Measurements from ENCODE around the gene NEU1.
"Not testable (repeated sequence)": the region's sequence is repeated elsewhere in the genome, so short reads cannot be mapped to it uniquely, and the experiment has no call there.

Gene NEU1

DNA sequence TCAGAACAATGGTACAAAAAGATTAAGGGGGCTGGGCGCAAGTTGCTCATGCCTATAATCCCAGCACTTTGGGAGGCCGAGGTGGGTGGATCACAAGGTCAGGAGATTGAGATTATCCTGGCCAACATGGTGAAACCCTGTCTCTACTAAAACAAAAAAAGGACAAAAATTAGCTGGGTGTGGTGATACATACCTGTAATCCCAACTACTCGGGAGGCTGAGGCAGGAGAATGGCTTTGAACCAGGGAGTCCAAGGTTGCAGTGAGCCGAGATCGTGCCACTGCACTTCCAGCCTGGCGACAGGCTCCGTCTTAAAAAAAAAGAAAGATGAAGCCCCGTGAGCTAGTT is 22.9 kb downstream of the NEU1 start:
- H3K27me3 ChIP-seq (ENCODE audit: insufficient read depth, low read length); H3K27ac ChIP-seq (ENCODE audit: low read depth, low read length); H3K4me3 ChIP-seq (ENCODE audit: low read depth, low read length); H2AFZ ChIP-seq (ENCODE audit: low read length, unreplicated experiment): not testable (repeated sequence)
- Histone ChIP-seq H3K79me2 (ENCODE audit: control insufficient read depth, insufficient read depth, low read length, unreplicated experiment) (peaks cover 33% of the 10 kb centered on the region), H3K4me1 (ENCODE audit: control insufficient read depth, insufficient read depth, low read length, unreplicated experiment) (peaks cover 11% of the 10 kb centered on the region), H3K36me3 (ENCODE audit: insufficient read depth, low read length) (peaks cover 43% of the 10 kb centered on the region)

GRCh38 chr6:31838968-31839367 is 23.7 kb downstream of the NEU1 start:
- H2AFZ ChIP-seq (ENCODE audit: low read length, unreplicated experiment) = no peak overlapping the region
- no peaks in the 10 kb centered on the region for H3K27me3 ChIP-seq (ENCODE audit: insufficient read depth, low read length)
- H3K27ac ChIP-seq (ENCODE audit: low read depth, low read length) = no peak overlapping the region
- peaks cover 11% of the 10 kb centered on the region for H3K4me1 ChIP-seq (ENCODE audit: control insufficient read depth, insufficient read depth, low read length, unreplicated experiment)
- H3K36me3 ChIP-seq (ENCODE audit: insufficient read depth, low read length) = peaks cover 43% of the 10 kb centered on the region
- peaks cover 35% of the 10 kb centered on the region for H3K79me2 ChIP-seq (ENCODE audit: control insufficient read depth, insufficient read depth, low read length, unreplicated experiment)
- peak overlapping the region; percentile 97; the same call in 1 of the 2 replicates for H3K4me3 ChIP-seq (ENCODE audit: low read depth, low read length)

GRCh38 chr6:31838114-31838553 is 24.5 kb downstream of the NEU1 start:
- H3K27me3 ChIP-seq (ENCODE audit: insufficient read depth, low read length); H2AFZ ChIP-seq (ENCODE audit: low read length, unreplicated experiment); H3K27ac ChIP-seq (ENCODE audit: low read depth, low read length): not testable (repeated sequence)
- H3K4me1 ChIP-seq (ENCODE audit: control insufficient read depth, insufficient read depth, low read length, unreplicated experiment) = peaks cover 11% of the 10 kb centered on the region
- H3K4me3 ChIP-seq (ENCODE audit: low read depth, low read length) = peak overlapping the region; percentile 97
- H3K79me2 ChIP-seq (ENCODE audit: control insufficient read depth, insufficient read depth, low read length, unreplicated experiment) = peaks cover 35% of the 10 kb centered on the region
- peaks cover 43% of the 10 kb centered on the region for H3K36me3 ChIP-seq (ENCODE audit: insufficient read depth, low read length)

DNA sequence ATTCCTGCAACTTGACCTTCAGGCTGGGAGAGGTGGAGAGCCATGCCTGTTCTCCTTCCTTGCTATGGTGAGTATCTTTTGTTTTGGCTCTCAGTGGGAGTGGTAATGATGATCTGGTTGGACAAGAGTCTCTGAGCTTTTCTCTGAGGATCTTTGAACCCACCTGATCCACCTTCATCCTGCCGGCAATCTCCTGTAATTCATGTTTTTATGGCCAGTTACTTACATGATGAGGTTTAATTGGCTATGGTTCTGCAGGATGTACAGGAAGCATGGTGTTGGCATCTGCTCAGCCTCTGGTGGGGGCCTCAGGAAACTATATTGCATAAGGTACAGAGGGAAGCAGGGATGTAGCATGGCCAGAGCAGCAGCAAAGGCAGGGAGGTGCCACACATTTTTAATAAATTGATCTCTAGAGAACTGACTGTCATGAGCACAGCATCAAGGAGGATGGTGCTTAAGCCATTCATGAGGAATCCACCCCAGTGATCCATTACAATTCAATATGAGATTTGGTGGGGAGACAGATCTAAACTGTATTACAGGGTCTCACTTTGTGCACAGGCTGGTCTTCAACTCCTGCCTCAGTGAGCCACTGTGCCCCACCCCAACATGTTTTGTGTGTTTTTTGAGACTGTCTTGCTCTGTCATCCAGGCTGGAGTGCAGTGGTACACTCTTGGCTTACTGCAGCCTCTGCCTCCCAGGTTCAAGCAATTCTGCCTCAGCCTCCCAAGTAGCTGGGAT is 25.1 kb downstream of the NEU1 start:
- no peak overlapping the region for H2AFZ ChIP-seq (ENCODE audit: low read length, unreplicated experiment)
- peak overlapping the region; percentile 97 for H3K4me3 ChIP-seq (ENCODE audit: low read depth, low read length)
- peaks cover 11% of the 10 kb centered on the region for H3K4me1 ChIP-seq (ENCODE audit: control insufficient read depth, insufficient read depth, low read length, unreplicated experiment)
- H3K27ac ChIP-seq (ENCODE audit: low read depth, low read length) = peak overlapping the region; percentile 74; the same call in 1 of the 2 replicates
- H3K27me3 ChIP-seq (ENCODE audit: insufficient read depth, low read length) = no peaks in the 10 kb centered on the region
- peaks cover 35% of the 10 kb centered on the region for H3K79me2 ChIP-seq (ENCODE audit: control insufficient read depth, insufficient read depth, low read length, unreplicated experiment)
- H3K36me3 ChIP-seq (ENCODE audit: insufficient read depth, low read length) = peaks cover 43% of the 10 kb centered on the region

GRCh38 chr6:31836474-31837368 is 25.9 kb downstream of the NEU1 start:
- H3K27ac ChIP-seq (ENCODE audit: low read depth, low read length) = peak overlapping the region; percentile 74
- H3K4me3 ChIP-seq (ENCODE audit: low read depth, low read length) = peak overlapping the region; percentile 97
- H3K4me1 ChIP-seq (ENCODE audit: control insufficient read depth, insufficient read depth, low read length, unreplicated experiment) = peaks cover 12% of the 10 kb centered on the region
- H3K36me3 ChIP-seq (ENCODE audit: insufficient read depth, low read length) = peaks cover 43% of the 10 kb centered on the region
- no peaks in the 10 kb centered on the region for H3K27me3 ChIP-seq (ENCODE audit: insufficient read depth, low read length)
- H2AFZ ChIP-seq (ENCODE audit: low read length, unreplicated experiment) = no peak overlapping the region
- H3K79me2 ChIP-seq (ENCODE audit: control insufficient read depth, insufficient read depth, low read length, unreplicated experiment) = peaks cover 36% of the 10 kb centered on the region

- no peaks in the 10 kb centered on the region for H3K27me3 ChIP-seq (ENCODE audit: insufficient read depth, low read length)
- H2AFZ ChIP-seq (ENCODE audit: low read length, unreplicated experiment) = no peak overlapping the region
- H3K4me1 ChIP-seq (ENCODE audit: control insufficient read depth, insufficient read depth, low read length, unreplicated experiment) = peaks cover 19% of the 10 kb centered on the region
- H3K27ac ChIP-seq (ENCODE audit: low read depth, low read length) = peak overlapping the region; percentile 74
- peaks cover 43% of the 10 kb centered on the region for H3K36me3 ChIP-seq (ENCODE audit: insufficient read depth, low read length)
- H3K79me2 ChIP-seq (ENCODE audit: control insufficient read depth, insufficient read depth, low read length, unreplicated experiment) = peaks cover 42% of the 10 kb centered on the region
- peak overlapping the region; percentile 97 for H3K4me3 ChIP-seq (ENCODE audit: low read depth, low read length)
Observed at GRCh38 chr6:31836047-31836473, 26.6 kb downstream of the NEU1 start.

GRCh38 chr6:31834367-31835250 is 28.0 kb downstream of the NEU1 start:
- H2AFZ ChIP-seq (ENCODE audit: low read length, unreplicated experiment) = peak overlapping the region; percentile 84
- no peaks in the 10 kb centered on the region for H3K27me3 ChIP-seq (ENCODE audit: insufficient read depth, low read length)
- peaks cover 33% of the 10 kb centered on the region for H3K36me3 ChIP-seq (ENCODE audit: insufficient read depth, low read length)
- peak overlapping the region; percentile 96 for H3K27ac ChIP-seq (ENCODE audit: low read depth, low read length)
- peaks cover 21% of the 10 kb centered on the region for H3K4me1 ChIP-seq (ENCODE audit: control insufficient read depth, insufficient read depth, low read length, unreplicated experiment)
- peak overlapping the region; percentile 97 for H3K4me3 ChIP-seq (ENCODE audit: low read depth, low read length)
- peaks cover 55% of the 10 kb centered on the region for H3K79me2 ChIP-seq (ENCODE audit: control insufficient read depth, insufficient read depth, low read length, unreplicated experiment)

GRCh38 chr6:31831350-31832215 is 31.0 kb downstream of the NEU1 start:
- peak overlapping the region; percentile 78 for H3K4me3 ChIP-seq (ENCODE audit: low read depth, low read length)
- peaks cover 8% of the 10 kb centered on the region; the same call in 1 of the 2 replicates for H3K36me3 ChIP-seq (ENCODE audit: insufficient read depth, low read length)
- peaks cover 10% of the 10 kb centered on the region for H3K4me1 ChIP-seq (ENCODE audit: control insufficient read depth, insufficient read depth, low read length, unreplicated experiment)
- H2AFZ ChIP-seq (ENCODE audit: low read length, unreplicated experiment) = no peak overlapping the region
- H3K27me3 ChIP-seq (ENCODE audit: insufficient read depth, low read length) = no peaks in the 10 kb centered on the region
- peaks cover 42% of the 10 kb centered on the region for H3K79me2 ChIP-seq (ENCODE audit: control insufficient read depth, insufficient read depth, low read length, unreplicated experiment)
- peak overlapping the region; percentile 48 for H3K27ac ChIP-seq (ENCODE audit: low read depth, low read length)

DNA sequence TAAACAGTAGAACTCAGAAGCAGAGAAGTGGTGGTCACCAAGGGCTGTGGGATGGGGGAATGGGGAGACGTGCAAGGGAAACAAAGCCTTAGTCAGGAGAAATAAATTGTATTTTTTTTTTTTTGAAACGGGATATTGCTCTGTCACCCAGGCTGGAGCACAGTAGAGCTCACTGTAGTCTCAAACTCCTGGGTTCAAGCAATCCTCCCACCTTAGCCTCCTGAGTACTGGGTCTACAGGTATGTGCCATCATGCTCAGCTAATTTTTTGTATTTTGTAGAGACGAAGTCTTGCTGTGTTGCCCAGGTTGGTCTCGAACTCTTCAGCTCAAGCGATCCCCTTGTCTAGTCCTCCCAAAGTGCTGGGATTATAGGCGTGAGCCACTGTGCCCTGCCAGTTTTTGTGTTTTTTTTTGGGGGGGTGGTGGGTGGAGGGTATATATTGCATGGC is 31.7 kb downstream of the NEU1 start:
- no peaks in the 10 kb centered on the region for H3K27me3 ChIP-seq (ENCODE audit: insufficient read depth, low read length)
- H3K79me2 ChIP-seq (ENCODE audit: control insufficient read depth, insufficient read depth, low read length, unreplicated experiment) = peaks cover 35% of the 10 kb centered on the region
- H2AFZ ChIP-seq (ENCODE audit: low read length, unreplicated experiment) = no peak overlapping the region
- H3K36me3 ChIP-seq (ENCODE audit: insufficient read depth, low read length) = 0 out of 2 replicates have a peak, but pooled peaks cover under 1% of the 10 kb centered on the region
- H3K4me3 ChIP-seq (ENCODE audit: low read depth, low read length) = peak overlapping the region; percentile 78
- peaks cover 10% of the 10 kb centered on the region for H3K4me1 ChIP-seq (ENCODE audit: control insufficient read depth, insufficient read depth, low read length, unreplicated experiment)
- H3K27ac ChIP-seq (ENCODE audit: low read depth, low read length) = peak overlapping the region; percentile 48; the same call in 1 of the 2 replicates
